Measurements from ENCODE around the gene ICA1. TPM values are rescaled to one million over a fixed set of nuclear protein-coding genes. Genes with fewer than 3 reads are reported as not detected.

The ICA1 gene
- total and polyA plus RNA-seq, 2 experiments from 2014 or later: 22.2 to 60.7 TPM

- no peak for DNase-seq (ENCODE audit: low read depth in 1 of 2, low spot score in 1 of 2)
- no peak for TF ChIP-seq CTCF (IDR thresholded peaks at IDR 0.05; ENCODE audit: low read depth, low read length)
- Histone ChIP-seq H3K4me1 (ENCODE audit: low read depth) (no peaks in the 10 kb centered on the region), H3K4me3 (no peak overlapping the region), H3K9me3 (ENCODE audit: low read depth) (no peaks in the 10 kb centered on the region), H3K27ac (no peak overlapping the region), H3K27me3 (peaks cover 18% of the 10 kb centered on the region), H3K36me3 (no peaks in the 10 kb centered on the region)
Measured at GRCh38 chr7:8136051-8136730, 125.8 kb downstream of the ICA1 start.

- Histone ChIP-seq H3K4me1 (ENCODE audit: low read depth) (no peaks in the 10 kb centered on the region), H3K9me3 (ENCODE audit: low read depth) (no peaks in the 10 kb centered on the region), H3K27me3 (peaks cover 10% of the 10 kb centered on the region), H3K4me3 (no peak overlapping the region), H3K27ac (no peak overlapping the region), H3K36me3 (no peaks in the 10 kb centered on the region)
- no peak for DNase-seq (ENCODE audit: low read depth in 1 of 2, low spot score in 1 of 2)
- TF ChIP-seq CTCF (IDR thresholded peaks at IDR 0.05; ENCODE audit: low read depth, low read length): no peak
Measured at GRCh38 chr7:8135417-8135816, 126.5 kb downstream of the ICA1 start.

GRCh38 chr7:8134089-8134733, 127.8 kb downstream of the ICA1 start:
- H3K27me3 ChIP-seq: peaks cover 8% of the 10 kb centered on the region

GRCh38 chr7:8133188-8133848, 128.6 kb downstream of the ICA1 start:
- H3K4me1 ChIP-seq (ENCODE audit: low read depth): no peaks in the 10 kb centered on the region
- no peaks in the 10 kb centered on the region for H3K9me3 ChIP-seq (ENCODE audit: low read depth)
- H3K27me3 ChIP-seq: peaks cover 5% of the 10 kb centered on the region
- no peak overlapping the region for H3K4me3 ChIP-seq
- no peak for DNase-seq (ENCODE audit: low read depth in 1 of 2, low spot score in 1 of 2)
- TF ChIP-seq CTCF (IDR thresholded peaks at IDR 0.05; ENCODE audit: low read depth, low read length): no peak
- H3K36me3 ChIP-seq: no peaks in the 10 kb centered on the region
- H3K27ac ChIP-seq: no peak overlapping the region

More at GRCh38 chr7:8134089-8134733, 127.8 kb downstream of the ICA1 start:
- no peak for DNase-seq (ENCODE audit: low read depth in 1 of 2, low spot score in 1 of 2)
- H3K36me3 ChIP-seq: no peaks in the 10 kb centered on the region
- no peak overlapping the region for H3K27ac ChIP-seq
- H3K4me1 ChIP-seq (ENCODE audit: low read depth): no peaks in the 10 kb centered on the region
- H3K9me3 ChIP-seq (ENCODE audit: low read depth): no peaks in the 10 kb centered on the region
- no peak for TF ChIP-seq CTCF (IDR thresholded peaks at IDR 0.05; ENCODE audit: low read depth, low read length)
- no peak overlapping the region for H3K4me3 ChIP-seq

- no peaks in the 10 kb centered on the region for H3K9me3 ChIP-seq (ENCODE audit: low read depth)
- H3K36me3 ChIP-seq: no peaks in the 10 kb centered on the region
- no peak for TF ChIP-seq CTCF (IDR thresholded peaks at IDR 0.05; ENCODE audit: low read depth, low read length)
- no peak overlapping the region for H3K4me3 ChIP-seq
- peaks cover 9% of the 10 kb centered on the region for H3K27me3 ChIP-seq
- no peak overlapping the region for H3K27ac ChIP-seq
- no peak for DNase-seq (ENCODE audit: low read depth in 1 of 2, low spot score in 1 of 2)
- no peaks in the 10 kb centered on the region for H3K4me1 ChIP-seq (ENCODE audit: low read depth)
Measured at GRCh38 chr7:8131694-8132605, 130.0 kb downstream of the ICA1 start.

Data from cardiac muscle cell (in vitro differentiated cells and primary cell).